Neural progenitor cell (in vitro differentiated cells): ENCODE data around the gene RPGR. TPM values are rescaled to one million over a fixed set of nuclear protein-coding genes. Genes with fewer than 3 reads are reported as not detected.

ENCODE experiments used
- DNase-seq: peaks from one replicate; pipeline ENCODE4 v3.0.0-alpha.2; 2016; ENCODE audit warnings: low spot score
- H2AFZ ChIP-seq: fragments of 200-600 bp; sonication (generic); replicated peaks from 2 replicates; pipeline ENCODE4 v1.6.1; 2016; ENCODE audit warnings: antibody characterized with exemption
- H3F3A ChIP-seq: fragments of 200-600 bp; sonication (generic); 2 replicates; pipeline ENCODE4 v1.6.1; 2016; ENCODE audit warnings: antibody characterized with exemption, low read depth
- H3K27ac ChIP-seq: fragments of 200-600 bp; sonication (generic); 2 replicates; pipeline ENCODE4 v1.5.1; 2016; ENCODE audit warnings: mild to moderate bottlenecking
- H3K27me3 ChIP-seq: fragments of 200-600 bp; sonication (generic); 2 replicates; pipeline ENCODE4 v1.6.1; 2016; ENCODE audit warnings: mild to moderate bottlenecking, moderate library complexity
- H3K36me3 ChIP-seq: fragments of 200-600 bp; sonication (generic); 2 replicates; pipeline ENCODE4 v1.5.1; 2016
- H3K4me1 ChIP-seq: fragments of 200-600 bp; sonication (generic); 2 replicates; pipeline ENCODE4 v1.6.1; 2016; ENCODE audit warnings: mixed run types
- H3K4me2 ChIP-seq: fragments of 200-600 bp; sonication (generic); 2 replicates; pipeline ENCODE4 v1.6.1; 2016
- H3K4me3 ChIP-seq: fragments of 200-600 bp; sonication (generic); 2 replicates; pipeline ENCODE4 v1.5.1; 2016
- H3K79me2 ChIP-seq: fragments of 200-600 bp; sonication (generic); 2 replicates; pipeline ENCODE4 v1.6.1; 2016; ENCODE audit warnings: low read depth
- H3K9ac ChIP-seq: fragments of 200-600 bp; sonication (generic); 2 replicates; pipeline ENCODE4 v1.6.1; 2016
- H3K9me3 ChIP-seq: fragments of 200-600 bp; sonication (generic); 2 replicates; pipeline ENCODE4 v1.5.1; 2016; ENCODE audit warnings: low read depth
- H4K20me1 ChIP-seq: fragments of 200-600 bp; sonication (generic); 2 replicates; pipeline ENCODE4 v1.6.1; 2016; ENCODE audit warnings: low read depth
- H3K27ac Mint-ChIP-seq: 3 replicates; pipeline ENCODE4 v1.8.0; 2021; ENCODE audit warnings: mixed read lengths
- H3K27me3 Mint-ChIP-seq: 2 replicates; pipeline ENCODE4 v1.8.0; 2022; ENCODE audit warnings: low read depth, mild to moderate bottlenecking, inconsistent platforms, moderate library complexity, mixed read lengths; ENCODE audit not compliant: insufficient read depth
- H3K36me3 Mint-ChIP-seq: 3 replicates; pipeline ENCODE4 v1.8.0; 2021; ENCODE audit warnings: mixed read lengths
- H3K4me1 Mint-ChIP-seq: 3 replicates; pipeline ENCODE4 v1.8.0; 2021; ENCODE audit warnings: mixed read lengths
- H3K4me3 Mint-ChIP-seq: 3 replicates; pipeline ENCODE4 v1.8.0; 2021; ENCODE audit warnings: mild to moderate bottlenecking, moderate library complexity, mixed read lengths
- H3K9me3 Mint-ChIP-seq: 3 replicates; pipeline ENCODE4 v1.8.0; 2020; ENCODE audit warnings: mixed read lengths
- CTCF ChIP-seq: fragments of 200-600 bp; sonication (generic); IDR thresholded peaks from 2 replicates; pipeline ENCODE4 v1.5.1; 2017; ENCODE audit warnings: antibody characterized with exemption, mild to moderate bottlenecking
- EZH2 ChIP-seq: fragments of 200-600 bp; sonication (generic); IDR thresholded peaks from 2 replicates; pipeline ENCODE4 v1.6.1; 2017; ENCODE audit warnings: antibody characterized with exemption, mild to moderate bottlenecking, moderate library complexity
- EZH2phosphoT487 ChIP-seq: fragments of 200-600 bp; sonication (generic); IDR thresholded peaks from 2 replicates; pipeline ENCODE4 v1.6.1; 2017; ENCODE audit warnings: antibody characterized with exemption
- total RNA-seq: library from RNA; depleted of rRNA; stranded (reverse); fragments of >200 nt; gene quantifications from 2 replicates; pipeline ENCODE4 v1.2.3, GENCODE V29; 2015; ENCODE audit warnings: low replicate concordance

RPGR gene
- total RNA-seq, 1 donor from 2014 or later, result 17.4 TPM

GRCh38 chrX:38351346-38351745 lies 24.0 kb upstream of the RPGR start:
- no peak for TF ChIP-seq EZH2phosphoT487
- TF ChIP-seq CTCF, result no peak
- no peak for TF ChIP-seq EZH2
- no peaks in the 10 kb centered on the region for H4K20me1 ChIP-seq
- no peaks in the 10 kb centered on the region for H3F3A ChIP-seq
- no peak overlapping the region for H3K27ac ChIP-seq
- no peaks in the 10 kb centered on the region for H3K79me2 ChIP-seq
- H3K4me3 Mint-ChIP-seq, result no peak overlapping the region
- no peak overlapping the region for H3K4me2 ChIP-seq
- H3K4me1 Mint-ChIP-seq, result no peaks in the 10 kb centered on the region
- no peaks in the 10 kb centered on the region for H3K36me3 Mint-ChIP-seq
- H3K9ac ChIP-seq, result no peak overlapping the region
- H3K4me3 ChIP-seq, result no peak overlapping the region
- no peaks in the 10 kb centered on the region for H3K4me1 ChIP-seq
- H3K9me3 ChIP-seq, result peaks cover 6% of the 10 kb centered on the region
- no peaks in the 10 kb centered on the region for H3K27me3 Mint-ChIP-seq
- H3K9me3 Mint-ChIP-seq, result no peaks in the 10 kb centered on the region
- H3K27ac Mint-ChIP-seq, result no peak overlapping the region
- H3K27me3 ChIP-seq, result no peaks in the 10 kb centered on the region
- H3K36me3 ChIP-seq, result no peaks in the 10 kb centered on the region
- no peak overlapping the region for H2AFZ ChIP-seq
- DNase-seq, result no peak

- H3K27ac Mint-ChIP-seq, result no peak overlapping the region
- H3K9me3 Mint-ChIP-seq, result no peaks in the 10 kb centered on the region
- H3K27me3 Mint-ChIP-seq, result no peaks in the 10 kb centered on the region
- Histone ChIP-seq H3K4me3 (no peak overlapping the region), H4K20me1 (no peaks in the 10 kb centered on the region), H3K9me3 (no peaks in the 10 kb centered on the region), H3K9ac (no peak overlapping the region), H3K79me2 (no peaks in the 10 kb centered on the region), H3K27me3 (no peaks in the 10 kb centered on the region), H3F3A (no peaks in the 10 kb centered on the region), H2AFZ (no peak overlapping the region), H3K4me1 (no peaks in the 10 kb centered on the region), H3K27ac (no peak overlapping the region), H3K4me2 (no peak overlapping the region), H3K36me3 (no peaks in the 10 kb centered on the region)
- no peaks in the 10 kb centered on the region for H3K4me1 Mint-ChIP-seq
- no peak overlapping the region for H3K4me3 Mint-ChIP-seq
- TF ChIP-seq EZH2phosphoT487, result no peak
- no peak for TF ChIP-seq EZH2
- TF ChIP-seq CTCF, result no peak
- no peak for DNase-seq
- H3K36me3 Mint-ChIP-seq, result no peaks in the 10 kb centered on the region
Observed at GRCh38 chrX:38347136-38347535, 19.8 kb upstream of the RPGR start.

GRCh38 chrX:38346150-38346549 lies 18.8 kb upstream of the RPGR start:
- H3K36me3 Mint-ChIP-seq, result no peaks in the 10 kb centered on the region
- DNase-seq, result no peak
- no peak overlapping the region for H3K27ac ChIP-seq

More at GRCh38 chrX:38346150-38346549, 18.8 kb upstream of the RPGR start:
- no peaks in the 10 kb centered on the region for H3F3A ChIP-seq
- H3K36me3 ChIP-seq, result no peaks in the 10 kb centered on the region
- H3K9ac ChIP-seq, result no peak overlapping the region
- no peaks in the 10 kb centered on the region for H3K79me2 ChIP-seq
- H3K4me3 Mint-ChIP-seq, result no peak overlapping the region
- H3K4me3 ChIP-seq, result no peak overlapping the region
- no peaks in the 10 kb centered on the region for H4K20me1 ChIP-seq
- no peaks in the 10 kb centered on the region for H3K4me1 Mint-ChIP-seq
- H2AFZ ChIP-seq, result no peak overlapping the region
- no peaks in the 10 kb centered on the region for H3K27me3 ChIP-seq
- TF ChIP-seq EZH2phosphoT487, result no peak
- no peak for TF ChIP-seq CTCF
- TF ChIP-seq EZH2, result no peak
- H3K27ac Mint-ChIP-seq, result no peak overlapping the region
- H3K9me3 ChIP-seq, result no peaks in the 10 kb centered on the region
- H3K4me1 ChIP-seq, result no peaks in the 10 kb centered on the region
- H3K4me2 ChIP-seq, result no peak overlapping the region
- H3K9me3 Mint-ChIP-seq, result no peaks in the 10 kb centered on the region
- no peaks in the 10 kb centered on the region for H3K27me3 Mint-ChIP-seq
